A673 (cell line): Measurements from ENCODE around the gene MAP7D2.

ENCODE experiments used
- CTCF ChIP-seq: fragments of 300-800, 200-600 bp; sonication (generic); conservative IDR thresholded peaks from 2 replicates; pipeline ENCODE4 v1.5.1; 2017; ENCODE audit warnings: low read depth, mild to moderate bottlenecking, antibody characterized with exemption, low read length, moderate library complexity, mixed read lengths
- EZH2 ChIP-seq: fragments of 200-600 bp; sonication (generic); IDR thresholded peaks from 2 replicates; pipeline ENCODE4 v1.6.1; 2017; ENCODE audit warnings: borderline replicate concordance, low read depth, mild to moderate bottlenecking, mixed read lengths, antibody characterized with exemption, low read length; ENCODE audit not compliant: poor library complexity, severe bottlenecking

- TF ChIP-seq CTCF (no peak), EZH2 (no peak)
These were observed 32.6 kb upstream of the MAP7D2 start for GRCh38 chrX:20149326-20149725.
